DOHH2 (cell line): Measurements from ENCODE around the gene CNTNAP2.

Experiments used
- H3F3A ChIP-seq: fragments of 200-600 bp; sonication (generic), shearing (Covaris generic); 2 replicates; pipeline ENCODE4 v1.6.0; 2016; ENCODE audit warnings: antibody characterized with exemption, mild to moderate bottlenecking; ENCODE audit not compliant: control insufficient read depth, insufficient read depth
- H3K27ac ChIP-seq: fragments of 200-600 bp; sonication (generic); 2 replicates; pipeline ENCODE4 v1.5.1; 2014; ENCODE audit warnings: low read depth, mild to moderate bottlenecking, low read length, moderate library complexity
- H3K27me3 ChIP-seq: fragments of 200-600 bp; sonication (generic); 2 replicates; pipeline ENCODE4 v1.6.1; 2014; ENCODE audit warnings: mild to moderate bottlenecking, low read length, mixed read lengths; ENCODE audit not compliant: control insufficient read depth
- H3K36me3 ChIP-seq: fragments of 200-600 bp; sonication (generic); 2 replicates; pipeline ENCODE4 v1.6.1; 2014; ENCODE audit warnings: mild to moderate bottlenecking, low read length, moderate library complexity, mixed read lengths; ENCODE audit not compliant: control insufficient read depth
- H3K4me1 ChIP-seq: fragments of 200-600 bp; sonication (generic); 2 replicates; pipeline ENCODE4 v1.6.1; 2014; ENCODE audit warnings: mild to moderate bottlenecking, low read length, mixed read lengths; ENCODE audit not compliant: control insufficient read depth
- H3K4me2 ChIP-seq: fragments of 200-600 bp; sonication (generic); 2 replicates; pipeline ENCODE4 v1.6.0; 2014; ENCODE audit warnings: mild to moderate bottlenecking, low read length, moderate library complexity
- H3K4me3 ChIP-seq: fragments of 200-600 bp; sonication (generic); 2 replicates; pipeline ENCODE4 v1.5.1; 2014; ENCODE audit warnings: mild to moderate bottlenecking, low read length, mixed read lengths
- H3K79me2 ChIP-seq: fragments of 200-600 bp; sonication (generic); 2 replicates; pipeline ENCODE4 v1.6.1; 2014; ENCODE audit warnings: mild to moderate bottlenecking, low read length, mixed read lengths; ENCODE audit not compliant: control insufficient read depth
- H3K9me2 ChIP-seq: fragments of 200-600 bp; sonication (generic); replicated peaks from 2 replicates; pipeline ENCODE4 v1.6.1; 2014; ENCODE audit warnings: mild to moderate bottlenecking, low read length, mixed read lengths; ENCODE audit not compliant: control insufficient read depth
- H3K9me3 ChIP-seq: fragments of 200-600 bp; sonication (generic); 2 replicates; pipeline ENCODE4 v1.6.1; 2014; ENCODE audit warnings: antibody characterized with exemption, low read length, mixed read lengths; ENCODE audit not compliant: control insufficient read depth, insufficient read depth
- H4K20me1 ChIP-seq: fragments of 200-600 bp; sonication (generic); 2 replicates; pipeline ENCODE4 v1.6.0; 2014; ENCODE audit warnings: low read depth, mild to moderate bottlenecking, antibody characterized with exemption, low read length, moderate library complexity; ENCODE audit not compliant: control insufficient read depth, insufficient read depth
- EZH2phosphoT487 ChIP-seq: fragments of 200-600 bp; sonication (generic); IDR thresholded peaks from 2 replicates; pipeline ENCODE4 v1.6.1; 2017; ENCODE audit warnings: borderline replicate concordance, mild to moderate bottlenecking, antibody characterized with exemption, low read length, moderate library complexity, mixed read lengths
- TF ChIP-seq, protein P1 (sequence below): fragments of 200-600 bp; sonication (generic); IDR thresholded peaks from one replicate; pipeline ENCODE4 v1.5.1; 2014; ENCODE audit warnings: antibody characterized with exemption, mild to moderate bottlenecking, low read depth, low read length; ENCODE audit not compliant: poor library complexity, severe bottlenecking

CNTNAP2 gene

GRCh38 chr7:147023440-147023839, 906.8 kb downstream of the CNTNAP2 start:
- TF ChIP-seq, protein P1, sequence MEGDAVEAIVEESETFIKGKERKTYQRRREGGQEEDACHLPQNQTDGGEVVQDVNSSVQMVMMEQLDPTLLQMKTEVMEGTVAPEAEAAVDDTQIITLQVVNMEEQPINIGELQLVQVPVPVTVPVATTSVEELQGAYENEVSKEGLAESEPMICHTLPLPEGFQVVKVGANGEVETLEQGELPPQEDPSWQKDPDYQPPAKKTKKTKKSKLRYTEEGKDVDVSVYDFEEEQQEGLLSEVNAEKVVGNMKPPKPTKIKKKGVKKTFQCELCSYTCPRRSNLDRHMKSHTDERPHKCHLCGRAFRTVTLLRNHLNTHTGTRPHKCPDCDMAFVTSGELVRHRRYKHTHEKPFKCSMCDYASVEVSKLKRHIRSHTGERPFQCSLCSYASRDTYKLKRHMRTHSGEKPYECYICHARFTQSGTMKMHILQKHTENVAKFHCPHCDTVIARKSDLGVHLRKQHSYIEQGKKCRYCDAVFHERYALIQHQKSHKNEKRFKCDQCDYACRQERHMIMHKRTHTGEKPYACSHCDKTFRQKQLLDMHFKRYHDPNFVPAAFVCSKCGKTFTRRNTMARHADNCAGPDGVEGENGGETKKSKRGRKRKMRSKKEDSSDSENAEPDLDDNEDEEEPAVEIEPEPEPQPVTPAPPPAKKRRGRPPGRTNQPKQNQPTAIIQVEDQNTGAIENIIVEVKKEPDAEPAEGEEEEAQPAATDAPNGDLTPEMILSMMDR = no peak
- TF ChIP-seq EZH2phosphoT487 = no peak
- Histone ChIP-seq H3K4me1 (no peaks in the 10 kb centered on the region), H4K20me1 (no peaks in the 10 kb centered on the region), H3K36me3 (no peaks in the 10 kb centered on the region), H3K27ac (no peak overlapping the region), H3K9me2 (no peaks in the 10 kb centered on the region), H3K79me2 (no peaks in the 10 kb centered on the region), H3K9me3 (no peaks in the 10 kb centered on the region), H3K4me2 (no peak overlapping the region), H3F3A (no peaks in the 10 kb centered on the region), H3K27me3 (no peaks in the 10 kb centered on the region), H3K4me3 (no peak overlapping the region)

DNA sequence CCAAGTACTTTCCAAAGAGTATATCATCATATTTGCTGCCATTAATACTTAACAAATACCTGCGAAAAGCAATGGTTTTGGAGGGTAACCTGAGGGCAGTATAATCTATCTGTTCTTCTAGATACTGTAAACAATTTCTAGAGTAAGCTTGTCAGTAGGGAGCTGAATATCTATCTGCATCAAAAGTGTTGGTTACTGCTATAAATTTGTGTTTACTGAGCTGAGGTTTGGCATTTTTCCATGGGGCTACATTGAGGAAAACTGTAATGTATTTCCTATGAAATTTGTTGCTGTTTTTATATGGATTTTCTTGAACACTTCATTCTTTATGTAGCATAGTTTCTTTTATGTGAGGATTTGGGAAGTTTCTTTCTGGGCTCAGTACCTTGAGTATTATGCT, 913.4 kb downstream of the CNTNAP2 start:
- no peaks in the 10 kb centered on the region for H3K4me1 ChIP-seq
- H3K4me3 ChIP-seq = no peak overlapping the region
- H3K27ac ChIP-seq = no peak overlapping the region
- H3F3A ChIP-seq = no peaks in the 10 kb centered on the region
- no peak for TF ChIP-seq EZH2phosphoT487
- TF ChIP-seq, protein P1 = no peak
- H3K9me2 ChIP-seq = no peaks in the 10 kb centered on the region
- H4K20me1 ChIP-seq = no peaks in the 10 kb centered on the region
- no peak overlapping the region for H3K4me2 ChIP-seq
- H3K36me3 ChIP-seq = no peaks in the 10 kb centered on the region
- H3K79me2 ChIP-seq = no peaks in the 10 kb centered on the region
- H3K9me3 ChIP-seq = no peaks in the 10 kb centered on the region
- H3K27me3 ChIP-seq = no peaks in the 10 kb centered on the region

- H3K9me3 ChIP-seq = no peaks in the 10 kb centered on the region
Observed at GRCh38 chr7:147033641-147034040, 917.0 kb downstream of the CNTNAP2 start.

More at GRCh38 chr7:147033641-147034040, 917.0 kb downstream of the CNTNAP2 start:
- TF ChIP-seq EZH2phosphoT487 = no peak
- TF ChIP-seq, protein P1 = no peak
- H3K36me3 ChIP-seq = no peaks in the 10 kb centered on the region
- H3K4me1 ChIP-seq = no peaks in the 10 kb centered on the region
- H3K27me3 ChIP-seq = no peaks in the 10 kb centered on the region
- H3F3A ChIP-seq = no peaks in the 10 kb centered on the region
- H3K4me3 ChIP-seq = no peak overlapping the region
- H3K27ac ChIP-seq = no peak overlapping the region
- no peak overlapping the region for H3K4me2 ChIP-seq
- H3K9me2 ChIP-seq = no peaks in the 10 kb centered on the region
- no peaks in the 10 kb centered on the region for H4K20me1 ChIP-seq
- no peaks in the 10 kb centered on the region for H3K79me2 ChIP-seq
